COLO668 (cell line): ENCODE measurements around the gene BLNK.

Experiments
- DNase-seq: peaks from one replicate; lab custom pipeline; 2025; ENCODE audit not compliant: unreplicated experiment; lab: John Stamatoyannopoulos, UW

The BLNK gene

DNA sequence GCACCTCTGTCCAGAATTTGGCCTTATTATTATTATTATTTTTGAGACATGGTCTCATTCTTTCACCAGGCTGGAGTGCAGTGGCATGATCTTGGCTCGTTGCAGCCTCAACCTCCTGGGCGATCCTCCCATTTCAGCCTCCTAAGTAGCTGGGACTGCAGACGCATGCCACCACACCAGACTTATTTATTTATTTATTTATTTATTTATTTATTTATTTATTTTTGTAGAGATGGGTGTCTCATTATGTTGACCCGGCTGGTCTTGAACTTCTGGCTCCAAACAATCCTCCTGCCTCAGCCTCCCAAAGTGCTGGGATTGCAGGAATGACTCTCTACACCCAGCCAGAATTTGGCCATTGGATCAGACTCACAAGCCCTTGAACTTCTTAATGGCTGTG is 6.4 kb downstream of the BLNK start:
- DNase-seq, result no peak

DNA sequence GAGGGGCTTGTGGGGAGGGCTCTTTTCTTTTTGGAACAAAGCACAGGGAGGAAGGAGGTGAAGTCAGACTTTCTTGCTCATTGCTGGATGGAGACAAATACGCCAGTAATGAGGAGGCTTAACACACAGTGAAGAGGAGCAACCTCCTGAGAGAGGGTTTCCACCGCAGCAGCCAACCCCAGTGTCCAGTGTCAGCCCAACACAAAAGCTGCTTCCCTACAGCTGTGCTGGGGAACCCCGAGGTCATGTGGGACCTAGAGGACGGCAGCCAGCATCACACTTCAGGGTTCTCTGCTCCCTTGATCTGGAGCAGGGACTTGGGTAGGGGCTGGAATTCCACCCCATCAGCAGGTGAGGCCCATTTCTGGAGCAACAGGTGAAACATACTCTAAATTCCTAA is 7.7 kb downstream of the BLNK start:
- no peak for DNase-seq

DNA sequence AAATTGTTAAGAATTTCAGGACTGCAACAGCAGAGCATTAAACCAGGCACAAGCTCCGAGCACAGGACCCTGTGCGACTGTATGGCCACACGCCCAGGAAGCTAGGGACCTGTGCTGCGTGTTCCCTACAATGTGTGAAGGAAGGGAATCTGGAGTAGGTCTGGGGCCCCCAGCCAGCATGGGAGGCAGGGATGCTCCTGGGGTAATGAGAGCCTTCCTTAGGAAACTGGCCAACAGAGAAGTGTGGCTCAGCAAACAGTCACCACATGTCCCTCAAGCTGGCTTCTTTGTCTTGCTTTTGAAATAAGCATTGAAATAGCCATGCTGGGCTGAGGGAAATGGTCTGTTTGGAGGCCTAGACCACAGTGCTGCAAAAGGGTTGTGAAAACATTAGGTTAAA is 8.2 kb downstream of the BLNK start:
- no peak for DNase-seq

DNA sequence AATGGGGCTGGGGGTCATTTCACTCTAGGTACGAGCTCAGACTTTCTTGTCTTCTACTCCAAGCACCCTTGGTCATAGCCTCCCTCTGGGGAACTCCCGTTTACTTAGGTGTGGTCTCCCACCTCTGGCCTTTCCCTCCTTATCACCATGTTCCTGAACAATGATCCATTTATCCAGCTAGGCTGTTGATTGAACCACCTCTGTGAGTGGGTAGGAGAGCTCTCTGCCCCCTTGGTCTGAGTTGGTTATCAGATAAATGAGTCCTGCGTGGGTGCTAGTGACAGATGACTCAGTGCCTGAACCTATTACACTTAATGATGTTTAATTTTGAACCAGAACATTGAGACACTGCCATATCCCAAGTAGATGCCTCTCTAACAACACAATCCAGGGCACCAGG is 9.4 kb downstream of the BLNK start:
- no peak for DNase-seq

DNA sequence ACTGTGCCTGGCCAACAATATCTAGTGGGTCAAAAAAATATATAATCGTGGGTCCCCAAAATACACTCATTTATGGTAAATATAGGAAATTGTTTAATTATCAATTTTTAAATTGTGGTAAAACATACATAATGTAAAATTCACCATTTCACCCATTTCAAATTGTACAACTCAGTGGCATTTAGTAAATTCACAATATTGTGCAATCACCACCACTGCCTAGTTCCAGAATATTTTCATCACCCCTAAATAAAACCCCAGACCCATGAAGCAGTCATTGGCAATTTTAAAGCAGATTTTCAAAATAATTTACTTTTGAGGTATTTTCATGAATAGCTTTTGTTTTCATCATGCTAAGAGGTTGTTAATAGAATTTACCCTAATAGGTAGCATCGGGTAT is 10.2 kb downstream of the BLNK start:
- no peak for DNase-seq

DNA sequence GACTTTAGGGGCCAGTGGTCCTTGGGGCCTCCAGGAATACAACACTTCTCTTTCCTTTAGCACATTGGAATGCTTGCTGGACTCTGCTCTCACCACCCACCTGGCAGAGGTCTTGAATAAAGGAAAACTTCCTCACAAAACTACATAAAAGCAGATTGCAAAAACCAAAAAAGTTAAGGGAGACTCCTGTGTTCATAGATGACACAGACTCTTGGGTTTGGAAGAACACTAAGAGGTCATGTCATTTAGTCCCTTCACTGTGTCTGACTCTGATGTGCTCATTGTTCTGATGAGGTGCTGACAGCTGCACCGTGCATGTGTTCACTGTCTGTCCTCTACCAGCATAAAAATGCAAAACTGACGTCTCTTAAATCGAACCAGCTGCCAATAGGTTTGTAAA is 11.4 kb downstream of the BLNK start:
- no peak for DNase-seq

DNA sequence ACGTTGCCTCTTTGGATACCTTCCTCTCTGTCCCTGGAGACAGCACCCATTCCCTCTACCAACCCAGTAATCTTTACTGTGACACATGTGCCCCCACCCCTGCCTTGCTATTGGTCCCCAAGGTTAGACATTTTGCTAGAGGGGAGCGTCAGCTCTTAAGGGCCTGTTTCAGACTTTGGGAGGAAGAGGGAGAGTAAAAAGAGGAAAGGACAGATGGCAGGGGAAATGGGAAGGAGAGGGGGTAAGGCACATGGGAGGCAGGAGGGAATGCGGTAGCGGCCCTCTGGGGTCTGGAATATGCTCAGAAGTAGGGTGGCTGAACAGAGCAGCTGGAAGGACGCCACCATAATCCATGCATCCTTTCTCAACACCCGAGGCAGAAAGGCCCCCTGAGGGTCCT is 12.2 kb downstream of the BLNK start:
- no peak for DNase-seq

DNA sequence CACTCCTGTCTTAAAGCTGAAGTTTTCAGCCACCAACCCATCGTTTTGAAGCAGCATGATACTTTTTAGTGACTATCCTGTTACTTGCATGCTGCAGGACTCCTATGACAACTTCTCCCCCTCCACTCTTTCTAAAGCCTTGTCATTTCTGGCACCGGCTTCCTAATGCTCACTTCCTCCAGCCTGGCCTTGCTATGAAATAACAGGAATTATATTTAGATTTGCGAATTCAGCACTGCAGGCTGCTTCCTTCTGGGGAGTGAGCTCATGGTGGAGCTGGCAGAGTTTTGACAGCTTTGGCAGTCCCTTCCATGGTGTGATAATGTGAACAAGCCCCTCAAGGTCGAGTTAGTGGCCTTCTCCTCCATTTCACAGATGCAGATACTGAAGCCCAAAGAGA is 13.4 kb downstream of the BLNK start:
- DNase-seq, result no peak

DNA sequence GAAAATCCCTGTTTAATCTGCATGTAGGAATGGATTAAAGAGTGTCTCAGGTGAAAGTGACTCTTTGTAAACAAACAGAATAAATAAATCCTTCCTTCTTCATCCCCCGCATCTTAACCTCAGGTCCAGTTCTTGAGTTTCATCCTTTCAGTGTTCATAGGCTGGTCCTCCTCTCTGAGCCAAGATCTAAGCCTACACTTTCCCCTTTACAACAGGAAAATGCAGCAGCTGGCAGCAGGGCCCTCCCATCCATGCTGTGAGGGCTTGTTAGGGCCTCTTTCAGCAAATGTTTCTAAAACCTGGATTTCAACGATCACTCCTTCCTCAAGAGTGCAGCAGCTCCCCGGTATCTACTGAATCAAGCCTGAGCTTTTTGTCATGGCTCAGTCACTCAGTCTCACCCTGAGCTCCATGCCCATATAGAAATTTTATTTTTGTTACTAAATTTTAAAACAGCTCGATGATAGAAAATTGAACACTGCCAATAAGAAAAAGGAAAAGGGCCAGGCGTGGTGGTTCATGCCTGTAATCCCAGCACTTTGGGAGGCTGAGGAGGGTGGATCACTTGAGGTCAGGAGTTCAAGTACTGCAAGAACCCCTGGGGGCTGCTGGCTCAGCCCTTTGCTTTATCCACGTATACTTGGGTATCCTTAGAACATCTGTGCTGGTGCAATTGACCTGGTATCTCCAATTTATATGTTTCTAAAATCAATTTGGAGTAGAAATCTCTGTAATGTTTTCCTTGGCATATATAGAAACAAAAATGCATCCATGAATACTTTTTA is 15.6 kb downstream of the BLNK start:
- DNase-seq, result no peak

DNA sequence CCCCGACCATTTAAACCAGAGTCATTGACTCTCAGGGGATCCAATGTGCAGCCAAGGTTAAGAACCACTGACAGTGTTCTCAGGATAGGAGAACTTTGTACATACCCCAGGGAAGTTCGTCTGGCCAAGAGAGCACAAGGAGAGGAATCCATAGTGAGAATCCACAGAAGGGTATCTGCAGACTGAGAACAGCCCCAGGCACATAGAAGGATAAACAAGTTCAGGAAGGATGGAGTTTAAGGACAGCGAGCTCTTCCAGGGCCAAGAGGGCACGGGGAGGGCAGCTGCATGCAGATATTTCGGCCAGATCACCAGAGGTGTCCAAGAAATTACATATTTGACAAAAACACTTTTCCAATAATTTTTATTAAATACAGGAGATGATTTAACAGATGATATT is 16.4 kb downstream of the BLNK start:
- no peak for DNase-seq

DNA sequence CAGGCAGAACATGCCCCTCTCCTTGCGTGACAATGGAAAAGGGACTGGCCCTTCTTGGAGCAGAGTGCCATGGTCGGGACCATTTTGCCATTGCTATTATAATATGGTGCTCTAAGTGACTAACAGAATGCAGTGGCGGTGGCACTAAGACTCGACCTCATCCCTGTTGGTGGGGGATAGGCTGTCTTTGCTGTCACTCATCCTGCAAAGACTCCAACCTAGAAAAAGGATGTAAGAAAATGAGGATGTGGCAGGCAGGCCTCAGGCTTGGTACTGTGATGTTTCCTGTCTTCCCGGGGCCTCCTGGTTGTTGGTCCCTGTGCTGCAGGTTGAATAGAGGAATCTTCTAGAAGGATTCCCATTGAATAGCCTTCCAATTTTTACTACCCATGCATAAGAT is 18.6 kb downstream of the BLNK start:
- DNase-seq, result no peak

DNA sequence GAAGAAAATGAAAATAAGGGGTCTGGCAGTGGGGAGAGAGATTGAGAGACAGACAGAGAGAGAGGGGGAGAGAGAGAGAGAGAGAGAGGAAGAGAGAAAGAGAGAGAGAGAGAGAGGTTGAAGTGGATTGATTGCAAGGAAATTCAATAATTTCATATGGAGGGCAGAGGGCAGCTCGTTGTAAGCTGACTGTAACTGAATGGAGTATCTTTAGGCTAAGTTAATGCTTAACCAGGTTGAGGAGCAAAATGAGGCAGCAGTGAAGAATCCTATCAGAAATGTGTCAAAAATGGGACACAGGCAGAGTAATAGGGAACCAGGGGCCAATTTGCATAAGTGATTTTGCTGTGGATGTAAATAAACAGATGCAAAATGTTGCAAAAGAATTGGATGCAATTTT is 21.0 kb downstream of the BLNK start:
- no peak for DNase-seq

DNA sequence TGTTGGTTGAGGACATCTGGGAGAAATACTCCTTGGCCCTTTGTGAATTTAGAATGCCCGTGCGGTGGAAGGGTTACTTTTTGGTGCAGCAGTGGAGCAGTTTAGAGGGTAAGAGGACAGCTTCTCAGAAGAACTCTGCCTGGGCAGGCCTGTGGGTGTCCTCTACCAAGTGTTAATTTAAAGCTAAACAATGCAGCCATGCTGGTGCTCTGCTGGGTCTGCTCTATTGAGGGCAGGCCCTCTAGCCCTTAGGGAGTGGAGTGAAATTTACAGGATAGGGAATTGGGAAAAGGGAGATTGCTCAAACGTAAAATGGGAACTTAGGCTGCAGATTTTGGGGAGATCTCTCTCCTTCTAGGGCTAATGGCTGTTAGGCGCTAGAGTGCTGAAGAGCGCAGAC is 22.1 kb downstream of the BLNK start:
- no peak for DNase-seq

DNA sequence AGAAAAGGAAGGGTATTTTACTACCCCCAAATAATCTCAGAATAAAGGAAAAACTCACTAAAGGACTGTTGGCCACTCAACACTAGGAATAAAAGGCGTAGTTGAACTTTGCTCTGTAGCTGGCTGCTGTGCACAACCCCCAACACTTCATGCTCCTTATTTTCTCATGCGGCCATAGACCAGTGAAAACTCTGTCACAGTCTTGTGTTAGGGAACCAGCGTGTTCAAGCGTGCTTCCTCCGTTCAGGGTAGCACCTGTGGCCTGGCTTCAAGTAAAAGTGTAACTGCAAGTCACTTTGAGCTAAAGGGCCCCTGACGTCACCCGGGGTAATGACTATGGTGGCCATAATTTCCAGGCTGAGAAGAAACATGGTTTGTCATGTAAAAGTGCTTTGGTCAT is 27.0 kb downstream of the BLNK start:
- DNase-seq, result no peak

DNA sequence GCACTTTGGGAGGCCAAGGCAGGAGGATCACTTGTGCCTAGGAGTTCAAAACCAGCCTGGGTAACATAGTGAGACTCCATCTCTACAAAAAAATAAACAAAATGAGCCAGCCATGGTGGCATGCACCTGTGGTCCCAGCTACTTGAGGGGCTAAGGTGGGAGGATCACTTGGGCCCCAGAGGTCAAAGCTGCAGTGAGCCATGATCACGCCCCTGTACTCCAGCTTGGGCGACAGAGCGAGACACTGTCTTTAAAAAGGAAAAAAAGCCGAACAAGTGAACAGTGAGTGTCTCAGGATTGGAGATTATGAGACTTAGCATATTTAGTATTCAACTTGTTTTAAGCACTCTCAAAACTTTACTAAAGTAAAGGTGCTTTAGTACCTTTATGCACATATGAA is 28.1 kb downstream of the BLNK start:
- no peak for DNase-seq

DNA sequence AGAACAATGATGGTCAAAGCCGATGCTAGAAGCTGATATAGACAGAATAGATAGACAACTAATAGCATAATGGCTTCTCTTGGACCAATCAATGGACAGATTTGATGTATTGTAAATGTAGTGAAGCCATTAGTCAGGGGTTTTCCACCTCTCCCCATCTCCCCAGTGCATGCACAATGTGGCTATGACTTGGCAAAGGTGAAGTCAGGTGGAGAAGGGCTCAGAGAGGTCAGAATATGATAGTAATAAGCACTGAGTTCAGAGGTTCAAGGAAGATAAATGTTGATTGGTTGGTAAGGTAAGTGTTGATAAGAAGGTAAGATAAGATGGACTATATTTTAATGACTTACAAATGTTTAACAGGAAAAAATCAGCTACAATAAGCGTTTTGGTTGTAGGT is 28.5 kb downstream of the BLNK start:
- no peak for DNase-seq

DNA sequence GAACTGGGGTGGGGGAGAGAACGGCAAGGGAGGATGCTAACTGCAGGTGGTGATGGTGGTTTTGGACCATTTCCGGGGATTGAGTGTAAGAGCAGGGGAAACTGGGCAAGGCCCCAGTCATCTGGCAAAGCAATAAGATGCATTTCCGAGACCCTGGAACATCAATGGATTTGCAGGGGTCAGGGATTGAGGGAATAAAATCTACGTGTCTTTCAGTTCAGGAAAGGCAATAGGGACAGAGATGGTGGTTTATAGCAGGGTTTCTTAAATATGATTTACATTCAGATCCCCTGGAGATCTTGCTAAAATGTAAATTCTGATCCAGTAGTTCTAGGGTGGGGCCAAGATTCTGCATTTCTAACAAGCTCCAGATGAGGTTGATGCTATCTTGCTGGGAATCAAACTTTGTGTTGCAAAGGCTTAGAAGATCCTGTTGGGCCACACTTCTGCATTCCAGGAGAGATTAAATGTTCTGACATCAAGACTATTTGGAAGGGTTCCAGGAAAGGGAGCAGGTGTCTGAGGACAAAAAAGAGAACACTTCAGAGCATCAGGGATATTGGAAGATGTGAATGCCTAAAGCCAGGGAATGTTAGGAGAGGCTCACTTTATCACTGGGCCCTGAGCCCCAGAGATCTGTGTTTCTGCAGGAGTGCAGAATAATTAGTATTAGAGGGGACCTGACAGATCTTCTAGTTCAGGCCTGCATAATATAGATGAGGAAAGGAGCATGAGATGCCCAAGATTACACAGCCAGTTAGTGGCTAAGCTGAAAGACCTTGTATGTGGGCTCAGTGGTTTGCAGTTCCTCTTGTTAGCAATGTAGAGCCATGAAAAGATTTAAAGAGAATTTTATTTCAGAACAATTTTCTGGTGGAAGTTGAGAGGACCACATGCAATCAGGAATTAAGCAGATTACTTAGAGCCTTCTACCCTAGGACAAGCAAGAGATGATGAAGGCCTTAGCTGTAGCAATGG is 32.4 kb downstream of the BLNK start:
- DNase-seq, result no peak

DNA sequence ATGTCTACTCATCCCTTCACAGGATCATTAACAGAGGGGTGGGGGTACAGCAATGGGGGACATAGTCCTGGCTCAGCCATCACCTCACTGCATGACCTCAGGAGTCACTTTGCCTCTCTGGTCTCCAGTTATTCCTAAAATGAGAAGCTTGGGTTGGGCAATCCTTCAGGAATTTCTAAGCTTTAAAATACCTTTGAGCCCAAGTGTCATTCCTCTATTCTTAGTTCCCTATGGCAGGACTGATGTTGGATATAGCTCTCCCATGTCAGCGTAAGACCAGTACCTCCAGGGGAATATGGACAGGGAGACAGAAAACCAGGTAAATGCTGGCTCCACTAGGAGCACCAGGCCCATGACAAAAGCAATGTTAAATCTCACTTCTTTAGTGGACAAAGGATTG is 34.5 kb downstream of the BLNK start:
- no peak for DNase-seq

DNA sequence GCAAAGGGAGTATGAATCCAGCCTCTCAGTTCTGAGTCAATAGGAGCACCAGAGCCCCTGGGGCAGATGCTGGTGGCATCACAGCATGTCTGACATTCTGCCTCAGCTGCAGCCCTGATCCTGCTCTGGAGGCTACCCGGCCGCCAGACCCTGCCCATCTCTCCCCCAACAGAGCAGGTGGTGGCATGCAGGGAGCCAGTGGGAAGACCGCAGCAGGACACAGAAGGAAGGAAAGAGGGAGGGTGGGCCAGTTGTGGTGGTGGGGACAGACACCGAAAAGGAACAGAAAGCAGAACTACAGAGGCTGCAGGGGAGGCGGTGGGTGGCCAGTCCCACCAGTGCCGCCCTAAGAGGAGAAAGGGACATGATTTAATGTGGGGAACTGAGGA is 35.3 kb downstream of the BLNK start:
- no peak for DNase-seq

DNA sequence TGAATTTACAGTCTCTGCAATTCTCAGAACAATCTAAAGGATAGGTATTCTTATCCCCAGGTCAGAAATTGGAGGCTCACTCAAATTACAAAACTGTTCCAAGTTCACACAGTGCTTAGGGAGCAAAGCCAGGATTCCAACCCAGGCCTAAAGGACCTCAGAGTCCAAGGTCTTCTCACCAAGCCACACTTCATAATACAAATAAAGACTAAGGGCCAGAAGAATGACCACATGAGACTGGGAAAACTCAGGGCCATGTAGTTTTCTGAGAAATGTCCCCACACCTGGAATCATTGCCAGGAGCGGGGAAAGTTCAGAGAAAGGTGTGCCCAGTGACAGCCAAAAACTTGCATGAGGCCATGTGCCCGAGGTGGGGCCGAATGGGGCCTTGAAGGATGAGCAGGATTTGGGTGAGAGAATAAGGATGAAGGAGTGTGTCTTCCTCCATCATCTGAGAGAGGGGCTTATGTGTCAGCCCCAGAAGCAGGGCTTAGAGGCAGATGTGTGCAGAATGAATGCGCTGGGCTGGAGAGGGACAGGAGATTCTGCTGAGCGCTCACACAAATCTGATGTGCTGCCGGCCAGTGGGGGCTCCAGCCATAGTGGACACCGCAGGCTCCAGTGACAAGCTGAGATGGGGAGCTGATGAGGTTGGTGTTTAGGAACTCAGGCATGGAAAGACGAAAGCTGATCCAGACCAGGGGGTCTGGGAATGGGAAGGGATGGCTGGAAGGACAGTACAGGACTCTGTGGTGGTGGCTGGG is 35.9 kb downstream of the BLNK start:
- DNase-seq, result no peak

DNA sequence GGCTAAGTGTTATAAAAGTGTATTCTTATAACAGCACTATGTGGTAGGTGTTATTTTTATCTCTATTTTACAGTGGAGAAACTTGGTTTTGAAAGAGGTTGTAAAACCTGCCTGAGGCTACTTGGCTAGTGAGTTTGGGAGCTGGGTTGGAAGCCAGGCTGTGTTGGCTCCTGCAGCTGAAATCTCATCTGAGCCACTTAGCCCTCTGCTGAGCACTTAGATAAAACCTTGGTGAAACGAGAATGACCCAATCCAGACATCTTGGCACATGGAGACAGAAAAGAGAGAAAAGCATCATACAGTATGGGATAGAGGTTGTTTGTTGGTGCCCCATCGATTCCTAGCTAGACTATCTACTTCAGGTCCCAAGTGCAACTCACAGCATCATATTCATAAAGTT is 37.4 kb downstream of the BLNK start:
- DNase-seq, result no peak

DNA sequence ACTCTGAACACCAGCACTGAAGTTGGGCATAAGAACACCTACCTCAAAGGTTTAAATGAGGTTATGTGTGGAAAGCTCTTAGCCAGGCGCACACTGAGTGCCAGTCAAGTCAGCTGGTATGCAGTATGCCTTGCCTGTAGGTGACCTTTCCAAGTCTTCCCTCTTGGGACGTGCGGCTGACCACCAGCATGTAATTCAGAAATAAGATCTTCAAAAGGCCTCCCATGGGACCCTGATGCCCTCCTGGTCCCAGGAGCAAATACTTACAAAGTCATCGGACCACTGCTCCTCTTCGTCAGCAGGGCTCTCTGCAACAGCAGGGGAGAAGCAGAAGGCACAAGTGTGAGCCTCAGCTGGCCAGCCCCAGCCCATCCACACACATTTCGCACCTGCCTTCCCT is 40.8 kb downstream of the BLNK start:
- DNase-seq, result no peak
